Tongue (tissue), 2 donors: ENCODE data around the gene WDFY3. TPM values are rescaled to one million over a fixed set of nuclear protein-coding genes. Genes with fewer than 3 reads are reported as not detected.

Source experiments
- DNase-seq: peaks from one replicate; pipeline ENCODE4 v3.0.0-alpha.2; 2015
- total RNA-seq: library from RNA; depleted of rRNA; stranded (reverse); fragments of >200 nt; gene quantifications from one replicate; pipeline ENCODE4 v1.2.3, GENCODE V29; 2014

The WDFY3 gene
- total RNA-seq, 1 donor from 2014 or later: 112 TPM

DNA sequence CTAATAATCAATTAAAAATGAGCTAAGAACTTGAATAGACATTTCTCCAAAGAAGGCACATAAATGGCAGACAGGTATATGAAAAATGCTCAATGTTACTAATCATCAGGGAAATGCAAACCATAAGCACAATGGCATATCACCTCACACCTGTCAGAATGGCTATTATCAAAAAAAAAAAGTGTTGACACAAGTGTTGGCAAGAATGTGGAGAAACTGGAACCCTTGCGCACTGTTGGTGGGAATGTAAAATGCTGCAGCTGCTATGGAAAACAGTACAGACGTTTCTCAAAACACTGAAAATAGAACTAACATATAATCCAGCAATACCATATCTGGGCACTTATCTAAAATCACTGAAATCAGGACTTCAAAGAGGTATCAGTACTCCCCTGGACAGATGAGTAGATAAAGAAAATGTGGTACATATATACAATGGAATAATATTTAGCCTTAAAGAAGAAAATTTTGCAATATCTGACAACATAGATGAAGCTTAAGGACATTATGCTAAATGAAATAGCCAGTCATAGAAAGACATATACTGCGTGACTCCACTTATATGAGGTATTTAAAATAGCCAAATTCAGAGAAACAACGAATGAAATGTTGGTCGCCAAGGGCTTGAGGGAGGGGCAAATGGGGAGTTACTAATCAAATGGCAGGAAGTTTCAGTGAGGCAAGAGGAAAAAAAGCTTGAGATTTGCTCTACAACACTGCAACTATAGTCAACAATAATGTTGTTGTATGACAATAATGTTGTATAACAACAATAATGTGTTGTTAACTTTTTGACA lies 175.5 kb downstream of the WDFY3 start:
- no peak for DNase-seq

GRCh38 chr4:84786478-84786877 lies 180.0 kb downstream of the WDFY3 start:
- no peak for DNase-seq

GRCh38 chr4:84782517-84782916 lies 184.0 kb downstream of the WDFY3 start:
- DNase-seq: no peak

DNA sequence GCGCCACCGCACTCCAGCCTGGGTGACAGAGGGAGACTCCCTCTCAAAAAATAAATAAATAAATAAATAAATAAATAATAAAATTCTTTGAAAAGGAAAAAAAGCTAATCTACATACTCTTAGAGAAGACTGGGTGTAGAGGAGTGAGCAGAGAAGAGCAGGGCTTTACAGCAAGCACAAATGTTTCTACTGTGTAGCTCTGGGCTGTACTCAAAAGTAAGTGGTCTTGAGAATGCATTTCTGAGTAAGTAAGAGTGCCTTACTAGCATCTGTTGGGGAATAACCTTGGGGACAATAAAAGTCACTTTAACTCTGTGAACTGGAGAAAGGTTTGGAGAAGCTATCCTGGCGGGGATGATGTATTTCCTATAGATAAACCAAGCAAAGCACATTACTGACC lies 185.8 kb downstream of the WDFY3 start:
- no peak for DNase-seq

DNA sequence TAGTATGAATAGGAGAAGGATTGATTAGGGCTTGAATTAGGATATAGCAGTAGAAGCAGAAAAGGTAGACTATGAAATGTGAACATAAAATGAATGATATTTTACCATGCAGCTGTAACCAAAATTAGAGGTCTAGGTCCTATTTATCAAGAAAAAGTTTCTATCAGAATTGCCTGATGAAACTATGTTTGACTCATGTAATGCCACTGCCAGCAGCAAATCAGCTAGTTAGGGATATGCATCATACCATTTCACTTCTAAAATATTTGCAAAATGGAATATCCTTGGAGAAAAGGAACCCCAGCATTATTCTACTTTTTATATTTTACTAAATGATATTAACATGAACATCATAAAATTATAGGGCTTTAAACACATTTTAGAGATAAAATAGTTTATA lies 188.4 kb downstream of the WDFY3 start:
- no peak for DNase-seq

DNA sequence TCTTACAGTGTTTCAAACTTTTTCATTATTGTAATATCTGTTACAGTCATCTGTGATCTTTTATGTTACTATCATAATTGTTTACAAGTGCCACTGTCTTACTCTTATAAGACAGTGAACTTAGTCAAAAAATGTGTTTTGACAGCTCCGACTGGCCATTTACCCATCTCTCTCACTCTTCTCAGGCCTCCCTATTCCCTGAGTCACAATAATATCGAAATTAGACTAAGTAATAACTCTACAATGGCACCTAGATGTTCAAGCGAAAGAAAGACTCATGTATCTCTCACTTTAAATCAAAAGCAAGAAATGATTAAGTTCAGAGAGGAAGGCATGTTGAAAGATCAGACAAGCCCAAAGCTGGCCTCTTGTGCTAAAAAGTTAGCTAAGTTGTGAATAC lies 199.3 kb downstream of the WDFY3 start:
- no peak for DNase-seq

DNA sequence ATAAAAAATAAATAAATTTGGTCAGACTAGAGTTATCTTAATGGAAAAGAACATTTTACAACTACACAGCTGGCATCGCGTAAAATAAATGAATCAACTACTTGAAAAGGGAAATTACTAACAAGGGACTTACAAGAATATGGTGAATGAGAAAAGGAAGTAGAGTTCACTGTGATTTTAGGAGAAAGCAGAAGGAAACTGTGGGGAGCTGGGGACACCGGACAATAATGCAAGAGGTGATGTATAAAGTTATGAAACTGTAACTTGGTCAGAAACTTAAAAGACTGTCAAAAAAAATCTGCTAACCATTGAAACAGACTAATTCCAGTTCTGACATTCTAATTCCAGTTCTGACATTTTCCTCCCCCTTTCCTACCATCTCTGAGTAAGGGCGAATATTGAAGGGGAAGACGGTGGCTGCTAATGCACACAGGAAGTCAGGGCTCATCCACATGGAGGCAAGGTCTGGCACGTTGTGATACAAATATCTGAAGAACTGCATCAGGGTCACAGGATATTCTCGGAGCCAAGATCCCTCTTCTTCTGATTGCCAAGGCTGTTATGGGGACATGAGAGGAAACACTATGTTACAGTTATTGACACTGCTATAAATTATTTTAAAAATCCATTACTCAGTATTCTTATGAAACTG lies 213.0 kb downstream of the WDFY3 start:
- no peak for DNase-seq

- DNase-seq: no peak
These were observed 214.8 kb downstream of the WDFY3 start for GRCh38 chr4:84751707-84752106.

GRCh38 chr4:84750960-84751283 lies 215.6 kb downstream of the WDFY3 start:
- no peak for DNase-seq

GRCh38 chr4:84750260-84750959 lies 216.1 kb downstream of the WDFY3 start:
- peak; percentile 80 for DNase-seq

DNA sequence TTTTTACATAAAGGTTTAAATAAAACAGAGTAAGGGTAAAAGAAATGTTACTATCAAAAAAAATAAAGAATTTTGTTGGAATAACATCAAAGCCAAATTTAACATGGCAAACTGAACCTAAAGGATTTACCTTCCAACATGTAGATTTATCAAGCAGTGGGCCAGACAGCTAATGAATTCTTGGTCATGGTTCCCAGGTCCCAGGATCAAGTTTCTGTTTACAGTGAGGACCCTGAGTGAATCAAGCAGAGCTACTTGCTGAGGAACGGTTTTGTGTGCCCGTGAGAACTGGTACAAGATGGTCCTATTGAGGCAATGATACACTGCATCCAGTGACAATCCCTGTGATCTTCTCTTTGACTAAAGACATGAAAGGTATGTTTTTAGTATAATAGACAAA lies 226.4 kb downstream of the WDFY3 start:
- no peak for DNase-seq

- DNase-seq: no peak
These were observed 227.9 kb downstream of the WDFY3 start for GRCh38 chr4:84738622-84739021.

DNA sequence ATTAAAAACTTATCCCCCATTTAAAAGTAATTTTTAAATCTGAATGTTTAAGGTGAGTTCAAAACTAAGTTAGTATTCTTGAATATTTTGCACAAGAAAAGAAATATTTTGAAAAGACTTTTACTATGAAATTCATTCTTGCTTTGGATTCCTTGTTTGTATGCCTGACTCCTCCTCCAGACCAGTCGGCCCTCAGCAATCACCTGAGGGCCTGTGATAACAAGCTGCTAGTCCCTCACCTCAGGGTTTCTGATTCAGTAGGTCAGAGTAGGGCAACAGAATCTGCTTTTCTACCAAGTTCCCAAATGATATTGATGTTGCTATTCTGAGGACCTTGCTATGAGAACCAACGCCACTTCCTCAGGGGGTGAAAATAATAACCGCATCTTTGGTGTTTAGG lies 228.8 kb downstream of the WDFY3 start:
- no peak for DNase-seq

- no peak for DNase-seq
These were observed 232.5 kb downstream of the WDFY3 start for GRCh38 chr4:84734037-84734436.

DNA sequence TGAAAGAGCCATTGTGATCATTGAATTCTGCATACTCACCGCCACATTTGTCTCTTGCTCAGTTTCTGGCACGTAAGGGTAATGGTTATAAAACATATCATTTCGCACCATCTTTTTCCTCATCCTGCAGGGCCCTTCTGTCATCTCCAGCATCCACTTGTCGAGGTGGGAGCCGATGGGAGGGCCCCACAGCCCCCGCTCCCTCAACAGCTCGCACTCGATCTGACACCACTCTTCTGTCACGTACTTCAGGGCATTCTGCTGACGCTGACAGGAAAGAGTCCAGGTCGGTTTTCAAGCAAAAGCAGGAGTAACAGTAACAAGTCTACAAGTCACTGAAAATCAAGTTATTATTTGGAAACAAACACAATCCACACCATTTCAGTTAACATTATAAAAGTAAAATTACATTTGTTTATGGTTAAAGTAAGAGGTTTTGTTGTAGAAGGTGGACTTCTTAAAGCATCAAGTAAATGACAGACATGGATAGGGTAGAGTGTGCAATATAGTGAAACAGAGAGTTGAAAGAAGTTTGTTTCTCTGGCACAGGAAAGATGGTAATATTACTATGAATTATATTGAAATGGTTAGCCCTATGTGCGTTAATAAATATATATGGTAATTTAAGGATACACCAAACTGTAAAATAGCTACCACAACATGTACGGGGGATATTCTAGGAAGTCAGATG lies 233.0 kb downstream of the WDFY3 start:
- DNase-seq: no peak

GRCh38 chr4:84730375-84730774 lies 236.1 kb downstream of the WDFY3 start:
- no peak for DNase-seq

DNA sequence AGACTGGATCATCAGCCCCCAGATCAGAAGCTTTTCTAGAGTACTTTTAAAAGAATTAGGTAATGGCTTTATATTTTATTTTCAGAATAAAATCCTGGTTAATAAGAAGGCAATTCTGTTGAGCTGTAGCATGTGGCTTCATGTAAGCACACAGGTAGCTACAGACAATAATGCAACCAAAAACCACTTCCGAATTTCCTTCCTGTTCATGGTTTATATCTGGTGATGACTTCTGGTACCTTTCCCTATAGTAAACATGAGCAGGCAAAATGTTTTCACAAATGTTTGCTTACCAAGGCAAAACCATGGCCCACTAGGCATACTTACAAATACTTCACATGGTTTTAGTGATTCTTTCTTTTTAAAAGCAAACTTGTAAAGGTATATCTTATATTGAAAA lies 239.0 kb downstream of the WDFY3 start:
- DNase-seq: no peak

DNA sequence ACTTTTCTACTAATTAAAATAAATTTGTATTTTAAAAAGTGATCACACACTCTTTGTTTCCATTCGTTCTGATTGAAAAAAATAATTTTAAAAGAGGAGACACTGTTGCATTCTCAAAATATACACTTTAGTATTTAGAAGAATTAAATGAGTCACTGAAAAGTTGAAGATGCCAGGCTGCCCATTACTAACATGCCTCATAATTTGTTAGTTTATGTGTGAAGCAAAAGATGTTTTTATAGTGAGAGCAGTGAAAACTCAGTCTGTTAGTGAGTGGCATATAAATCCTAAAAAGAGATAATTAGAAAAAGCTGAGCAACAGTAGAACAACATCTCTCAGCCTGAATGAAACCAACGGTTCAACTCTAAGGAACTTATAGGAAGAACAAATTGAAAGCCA lies 240.1 kb downstream of the WDFY3 start:
- DNase-seq: no peak

DNA sequence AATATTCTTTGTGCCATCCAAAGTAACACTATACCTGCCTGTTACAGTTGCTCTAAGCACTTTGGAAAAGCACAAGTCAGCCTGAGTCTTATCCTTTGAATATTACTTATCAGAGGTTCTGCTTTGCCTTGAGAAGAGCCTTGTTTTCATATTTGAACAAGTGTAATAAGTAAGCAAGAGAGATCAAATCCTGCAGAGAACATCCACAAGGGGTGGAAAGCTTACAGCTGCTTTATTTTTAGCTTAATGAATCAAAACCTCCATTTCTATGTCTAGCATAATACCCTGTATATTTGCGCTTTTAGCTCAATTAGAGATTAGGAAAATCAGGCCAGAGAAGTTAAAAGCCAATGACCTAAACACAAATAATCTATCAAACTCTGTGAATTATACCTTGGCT lies 243.8 kb downstream of the WDFY3 start:
- DNase-seq: no peak

GRCh38 chr4:84719115-84719514 lies 247.4 kb downstream of the WDFY3 start:
- DNase-seq: peak; percentile 14

DNA sequence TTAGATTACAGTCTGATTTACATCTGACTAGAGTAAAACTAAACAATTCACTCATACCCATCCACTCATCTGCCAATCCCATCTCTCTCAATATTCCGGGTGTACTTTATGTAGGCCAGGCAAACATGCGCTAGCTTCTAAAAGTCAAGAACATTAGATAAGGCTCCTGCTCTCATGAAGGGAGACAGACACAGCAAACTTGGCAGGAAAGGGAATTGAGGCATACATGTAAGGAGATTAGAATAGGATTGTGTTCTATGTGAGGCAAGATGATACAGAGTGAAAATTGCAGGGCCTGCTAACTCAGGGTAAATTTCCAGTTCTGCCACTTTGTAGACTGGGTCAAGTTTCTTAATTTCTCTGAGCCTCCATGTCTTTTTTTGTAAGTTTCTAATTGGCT lies 247.8 kb downstream of the WDFY3 start:
- DNase-seq: peak; percentile 16

DNA sequence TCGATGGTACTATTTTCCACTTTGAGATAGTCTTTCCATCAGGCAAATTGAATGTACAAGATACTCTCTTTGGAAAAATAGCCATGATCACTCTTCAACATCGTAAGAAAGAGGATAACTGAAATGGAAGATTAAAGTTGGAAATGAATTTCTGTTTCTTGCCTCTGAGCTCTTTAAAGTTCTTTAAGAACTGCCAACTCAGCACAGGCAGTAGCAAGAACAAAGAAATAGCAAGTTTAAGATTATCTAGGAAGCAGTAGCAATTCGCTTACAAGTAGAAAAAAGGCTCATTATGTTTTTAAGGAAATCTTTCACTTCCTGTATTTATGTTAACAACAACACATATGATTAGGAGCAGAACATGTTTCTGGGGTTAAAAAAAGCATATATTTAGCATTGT lies 255.9 kb downstream of the WDFY3 start:
- DNase-seq: no peak
